ENCODE data around the gene SUSD1.

GRCh38 chr9:112124156-112124555 is 50.9 kb downstream of the SUSD1 start:
- TF ChIP-seq CTCF (IDR thresholded peaks at IDR 0.05) (no peak), POLR2AphosphoS5 (IDR thresholded peaks at IDR 0.05) (no peak), EP300 (IDR thresholded peaks at IDR 0.05) (no peak), POLR2A (IDR thresholded peaks at IDR 0.05) (no peak)
